Measurements from ENCODE around the gene EFHD1.

GRCh38 chr2:232652505-232652851, 19.1 kb downstream of the EFHD1 start:
- TF ChIP-seq CTCF (IDR thresholded peaks at IDR 0.05; ENCODE audit: insufficient read depth, low read length) (no peak), POLR2AphosphoS5 (IDR thresholded peaks at IDR 0.05; ENCODE audit: low read depth) (no peak)
